A549 (cell line): Measurements from ENCODE around the gene FAM227B. TPM values are rescaled to one million over a fixed set of nuclear protein-coding genes. Genes with fewer than 3 reads are reported as not detected.
"Not testable (repeated sequence)": the region's sequence is repeated elsewhere in the genome, so short reads cannot be mapped to it uniquely, and the experiment has no call there.

Source experiments
- ATAC-seq, 2 experiments: fragments of 200-7000 bp in 1 of 2; fragments of >200 bp in 1 of 2; cut with Nextera tagmentation in 1 of 2; cut with Tn5 transposase in 1 of 2; 3 replicates each; pipeline versions ENCODE4 v1.8.0 to v1.9.1; 2018 to 2020; ENCODE audit warnings: mild to moderate bottlenecking in 1 of 2, moderate library complexity in 1 of 2
- CTCF ChIA-PET: fragments of 300-600 bp; sonication (Branson Sonifier 250); formaldehyde crosslinking; extraction: SDS; loops from one replicate; lab custom pipeline; 2021; ENCODE audit warnings: antibody characterized with exemption, inconsistent platforms; lab: Yijun Ruan, JAX
- POLR2A ChIA-PET: fragments of 350-600 bp; formaldehyde crosslinking; extraction: SDS; loops from one replicate; lab custom pipeline; 2021; ENCODE audit warnings: antibody characterized with exemption, inconsistent platforms; lab: Yijun Ruan, JAX
- DNase-seq, 2 experiments: peaks; one replicate each; pipeline versions ENCODE4 v3.0.0 to v3.0.0-alpha.2; 2011 to 2016; ENCODE audit warnings: low read depth in 1 of 2, low spot score in 1 of 2
- FAIRE-seq: peaks from 2 replicates; lab custom pipeline; 2011; peaks lifted over from hg19 to GRCh38; lab: Jason Lieb, UNC
- H3K27ac ChIP-seq, 2 experiments: fragments of >200 bp; sonication (Bioruptor Twin); formaldehyde crosslinking; 3 replicates each; pipeline ENCODE4 v1.5.1; 2016 to 2017
- H3K4me1 ChIP-seq: fragments of >200 bp; sonication (Bioruptor Twin); formaldehyde crosslinking; 3 replicates; pipeline ENCODE4 v1.6.1; 2016
- H3K4me2 ChIP-seq: fragments of >200 bp; sonication (Bioruptor Twin); formaldehyde crosslinking; 3 replicates; pipeline ENCODE4 v1.6.1; 2016
- H3K4me3 ChIP-seq: fragments of >200 bp; sonication (Bioruptor Twin); formaldehyde crosslinking; 3 replicates; pipeline ENCODE4 v1.5.1; 2016
- H3K9me3 ChIP-seq: fragments of >200 bp; sonication (Bioruptor Twin); formaldehyde crosslinking; 3 replicates; pipeline ENCODE4 v1.6.1; 2016
- BHLHE40 ChIP-seq: IDR thresholded peaks from 2 replicates; pipeline ENCODE4 v1.6.1; 2012; ENCODE audit warnings: low read depth, low read length, inconsistent platforms
- CBX2 ChIP-seq: fragments of 200-600 bp; sonication (generic); IDR thresholded peaks from 2 replicates; pipeline ENCODE4 v1.6.1; 2016; ENCODE audit warnings: low read depth, mild to moderate bottlenecking, borderline replicate concordance
- CBX8 ChIP-seq: fragments of 200-600 bp; sonication (generic); IDR thresholded peaks from 2 replicates; pipeline ENCODE4 v1.6.1; 2016
- EHMT2 ChIP-seq: fragments of 200-600 bp; sonication (generic); IDR thresholded peaks from 2 replicates; pipeline ENCODE4 v1.6.1; 2016; ENCODE audit warnings: antibody characterized with exemption, low read depth, mild to moderate bottlenecking, moderate library complexity
- ESRRA ChIP-seq: fragments of 150-350 bp; IDR thresholded peaks from 2 replicates; pipeline ENCODE4 v1.6.1; 2014; ENCODE audit warnings: mild to moderate bottlenecking, low read length, borderline replicate concordance
- GATA3 ChIP-seq: IDR thresholded peaks from 2 replicates; pipeline ENCODE4 v1.6.1; 2012; ENCODE audit warnings: borderline replicate concordance
- HOXB13 ChIP-seq: fragments of 250-450 bp; sonication (Bioruptor Pico); IDR thresholded peaks from 2 replicates; pipeline ENCODE4 v1.5.0; 2020; ENCODE audit warnings: low read depth, mild to moderate bottlenecking, moderate library complexity
- JUN ChIP-seq, 2 experiments: fragments of >200 bp; sonication (Bioruptor Twin); formaldehyde crosslinking; IDR thresholded peaks; 2 replicates in 1 of 2; 3 replicates in 1 of 2; pipeline ENCODE4 v1.6.1; 2016 to 2017
- POLR2AphosphoS2 ChIP-seq: conservative IDR thresholded peaks from 2 replicates; pipeline ENCODE4 v1.6.1; 2012; ENCODE audit warnings: low read length, improper control_type of control experiment, inconsistent platforms
- REST ChIP-seq: fragments of 200-600 bp; sonication (generic); IDR thresholded peaks from 2 replicates; pipeline ENCODE4 v1.6.1; 2016; ENCODE audit warnings: antibody characterized with exemption, mild to moderate bottlenecking, moderate library complexity
- RFX5 ChIP-seq: fragments of 450-650 bp; IDR thresholded peaks from 2 replicates; pipeline ENCODE4 v1.7.1; 2014; ENCODE audit warnings: antibody characterized with exemption, mild to moderate bottlenecking, moderate library complexity
- RNF2 ChIP-seq: fragments of 200-600 bp; sonication (generic); IDR thresholded peaks from 2 replicates; pipeline ENCODE4 v1.6.1; 2016; ENCODE audit warnings: low read depth, mild to moderate bottlenecking, antibody characterized with exemption, moderate library complexity, borderline replicate concordance
- TP53 ChIP-seq: fragments of 250-450 bp; sonication (Bioruptor Pico); IDR thresholded peaks from 2 replicates; pipeline ENCODE4 v1.5.0; 2021; ENCODE audit warnings: mild to moderate bottlenecking, moderate library complexity
- ZNF302 ChIP-seq: fragments of 250-450 bp; sonication (Bioruptor Pico); IDR thresholded peaks from 2 replicates; pipeline ENCODE4 v1.9.0; 2021; ENCODE audit warnings: inconsistent platforms, mild to moderate bottlenecking, moderate library complexity
- ZSCAN20 ChIP-seq: fragments of 250-450 bp; sonication (Bioruptor Pico); IDR thresholded peaks from 2 replicates; pipeline ENCODE4 v1.8.0; 2022; ENCODE audit warnings: mild to moderate bottlenecking, moderate library complexity
- WGBS: methylation state at CpG from one replicate; pipeline ENCODE4 v1.1.6; 2017; ENCODE audit errors: missing lambda C conversion rate; 5-methylcytosine and 5-hydroxymethylcytosine counted together
- polyA plus RNA-seq, 4 experiments: library from polyadenylated mRNA; depleted of rRNA in 3 of 4; stranded (reverse); fragments of >200 nt; fragmentation: RNase III in 1 of 4; extraction: RNeasy Plus Mini Kit Qiagen cat#74134 plus additional on column Dnase treatment in 1 of 4; gene quantifications; 2 replicates in 3 of 4; 3 replicates in 1 of 4; pipeline ENCODE4 v1.2.3, GENCODE V29; 2011 to 2017
- TF ChIP-seq, protein P1 (sequence below): fragments of >200 bp; sonication (Bioruptor Twin); formaldehyde crosslinking; IDR thresholded peaks from 3 replicates; pipeline ENCODE4 v1.5.1; 2016
- TF ChIP-seq, protein P2 (sequence below): fragments of 150-350 bp; IDR thresholded peaks from 2 replicates; pipeline ENCODE4 v1.6.1; 2014; ENCODE audit warnings: low read depth, mild to moderate bottlenecking, low read length
- TF ChIP-seq, protein P3 (sequence below): IDR thresholded peaks from 2 replicates; pipeline ENCODE4 v1.6.1; 2012; ENCODE audit warnings: low read depth, borderline replicate concordance

Gene FAM227B
- polyA plus RNA-seq, 2 of the 4 experiments (the other 2 are of a cell fraction): 1.9 to 3.7 TPM

DNA sequence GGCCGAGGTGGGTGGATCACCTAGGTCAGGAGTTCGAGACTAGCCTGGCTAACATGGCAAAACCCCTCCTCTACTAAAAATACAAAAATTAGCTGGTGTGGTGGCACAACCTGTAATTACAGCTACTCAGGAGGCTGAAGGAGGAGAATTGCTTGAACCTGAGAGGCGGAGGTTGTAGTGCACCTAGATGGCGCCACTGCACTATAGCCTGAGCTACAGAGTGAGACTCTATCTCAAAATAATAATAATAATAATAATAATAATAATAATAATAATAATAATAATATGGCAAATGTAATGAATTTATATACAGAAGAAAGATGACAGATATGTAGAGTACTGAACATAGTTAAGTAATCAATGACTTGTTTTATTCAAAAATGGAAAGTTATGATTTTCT is 149.4 kb downstream of the FAM227B start:
- TF ChIP-seq, protein P1, sequence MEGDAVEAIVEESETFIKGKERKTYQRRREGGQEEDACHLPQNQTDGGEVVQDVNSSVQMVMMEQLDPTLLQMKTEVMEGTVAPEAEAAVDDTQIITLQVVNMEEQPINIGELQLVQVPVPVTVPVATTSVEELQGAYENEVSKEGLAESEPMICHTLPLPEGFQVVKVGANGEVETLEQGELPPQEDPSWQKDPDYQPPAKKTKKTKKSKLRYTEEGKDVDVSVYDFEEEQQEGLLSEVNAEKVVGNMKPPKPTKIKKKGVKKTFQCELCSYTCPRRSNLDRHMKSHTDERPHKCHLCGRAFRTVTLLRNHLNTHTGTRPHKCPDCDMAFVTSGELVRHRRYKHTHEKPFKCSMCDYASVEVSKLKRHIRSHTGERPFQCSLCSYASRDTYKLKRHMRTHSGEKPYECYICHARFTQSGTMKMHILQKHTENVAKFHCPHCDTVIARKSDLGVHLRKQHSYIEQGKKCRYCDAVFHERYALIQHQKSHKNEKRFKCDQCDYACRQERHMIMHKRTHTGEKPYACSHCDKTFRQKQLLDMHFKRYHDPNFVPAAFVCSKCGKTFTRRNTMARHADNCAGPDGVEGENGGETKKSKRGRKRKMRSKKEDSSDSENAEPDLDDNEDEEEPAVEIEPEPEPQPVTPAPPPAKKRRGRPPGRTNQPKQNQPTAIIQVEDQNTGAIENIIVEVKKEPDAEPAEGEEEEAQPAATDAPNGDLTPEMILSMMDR: 0 out of 3 replicates have a peak, but pooled peaks have one; percentile 5
- H3K4me2 ChIP-seq, H3K27ac ChIP-seq, DNase-seq, H3K4me1 ChIP-seq, H3K9me3 ChIP-seq, POLR2A ChIA-PET, CTCF ChIA-PET, H3K4me3 ChIP-seq, FAIRE-seq, ATAC-seq: not testable (repeated sequence)
- 29% methylated on average over 4 of the region's 4 CpGs for WGBS

DNA sequence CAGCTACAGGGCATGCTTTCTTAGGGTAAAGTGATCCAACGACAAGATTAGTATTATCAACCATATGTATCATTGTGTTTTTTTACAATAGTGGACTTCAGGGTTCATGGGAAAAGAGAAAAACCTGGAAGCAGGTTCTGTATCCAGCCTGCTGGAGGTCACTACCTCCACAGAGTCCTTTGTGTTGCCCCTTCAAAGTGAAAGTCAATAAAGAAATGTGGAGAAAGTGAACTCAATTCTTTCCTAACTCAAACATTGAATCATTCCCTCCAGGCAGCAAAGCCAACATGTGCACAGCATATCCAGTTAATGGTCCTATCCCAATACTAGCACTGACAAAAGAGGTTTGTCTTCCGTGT is 152.2 kb downstream of the FAM227B start:
- no peak overlapping the region for H3K27ac ChIP-seq
- no peak overlapping the region for H3K4me3 ChIP-seq
- WGBS: 23% methylated on average over 2 of the region's 2 CpGs
- POLR2A ChIA-PET: no interaction called here
- no peak for DNase-seq
- TF ChIP-seq TP53 (CRISPR knock-in tag): no peak
- TF ChIP-seq CBX8: no peak
- no peak for TF ChIP-seq BHLHE40
- TF ChIP-seq RFX5: no peak
- no peak for TF ChIP-seq ZSCAN20 (CRISPR knock-in tag)
- no peak for TF ChIP-seq ESRRA
- TF ChIP-seq HOXB13 (CRISPR knock-in tag): no peak
- no peak for TF ChIP-seq POLR2AphosphoS2
- TF ChIP-seq, protein P2, sequence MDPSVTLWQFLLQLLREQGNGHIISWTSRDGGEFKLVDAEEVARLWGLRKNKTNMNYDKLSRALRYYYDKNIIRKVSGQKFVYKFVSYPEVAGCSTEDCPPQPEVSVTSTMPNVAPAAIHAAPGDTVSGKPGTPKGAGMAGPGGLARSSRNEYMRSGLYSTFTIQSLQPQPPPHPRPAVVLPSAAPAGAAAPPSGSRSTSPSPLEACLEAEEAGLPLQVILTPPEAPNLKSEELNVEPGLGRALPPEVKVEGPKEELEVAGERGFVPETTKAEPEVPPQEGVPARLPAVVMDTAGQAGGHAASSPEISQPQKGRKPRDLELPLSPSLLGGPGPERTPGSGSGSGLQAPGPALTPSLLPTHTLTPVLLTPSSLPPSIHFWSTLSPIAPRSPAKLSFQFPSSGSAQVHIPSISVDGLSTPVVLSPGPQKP: no peak
- TF ChIP-seq, all 56 proteins: peak for 0
- Histone ChIP-seq H3K4me2 (0 out of 3 replicates have a peak overlapping the region, but pooled peaks have one; percentile 25), H3K9me3 (no peaks in the 10 kb centered on the region), H3K4me1 (no peaks in the 10 kb centered on the region)
- CTCF ChIA-PET: no interaction called here
- no peak for ATAC-seq
- no peak for FAIRE-seq

GRCh38 chr15:49467746-49468480 is 152.7 kb downstream of the FAM227B start:
- Histone ChIP-seq H3K4me1 (no peaks in the 10 kb centered on the region), H3K9me3 (no peaks in the 10 kb centered on the region), H3K4me3 (no peak overlapping the region), H3K27ac (no peak overlapping the region), H3K4me2 (0 out of 3 replicates have a peak overlapping the region, but pooled peaks have one; percentile 25)
- FAIRE-seq: no peak
- TF ChIP-seq HOXB13 (CRISPR knock-in tag) (no peak), GATA3 (no peak), ZNF302 (no peak), CBX8 (no peak), CBX2 (no peak), RNF2 (no peak), REST (no peak), EHMT2 (no peak), JUN (IDR thresholded peaks at IDR 0.05) (no peak), RFX5 (no peak)
- TF ChIP-seq, protein P3, sequence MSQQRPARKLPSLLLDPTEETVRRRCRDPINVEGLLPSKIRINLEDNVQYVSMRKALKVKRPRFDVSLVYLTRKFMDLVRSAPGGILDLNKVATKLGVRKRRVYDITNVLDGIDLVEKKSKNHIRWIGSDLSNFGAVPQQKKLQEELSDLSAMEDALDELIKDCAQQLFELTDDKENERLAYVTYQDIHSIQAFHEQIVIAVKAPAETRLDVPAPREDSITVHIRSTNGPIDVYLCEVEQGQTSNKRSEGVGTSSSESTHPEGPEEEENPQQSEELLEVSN: no peak
- no peak for DNase-seq
- ChIA-PET CTCF (no interaction called here), POLR2A (no interaction called here)
- no peak for ATAC-seq
- WGBS: 61% methylated on average over 3 of the region's 3 CpGs
